ACC112 (cell line): ENCODE results near the gene G6PC3.

ENCODE experiments used
- H2AFZ ChIP-seq: fragments of 200-600 bp; sonication (generic); one replicate; pipeline ENCODE4 v1.6.0; 2017; ENCODE audit warnings: antibody characterized with exemption, low read length; ENCODE audit not compliant: unreplicated experiment
- H3K27ac ChIP-seq: fragments of 200-600 bp; sonication (generic); 2 replicates; pipeline ENCODE4 v1.5.1; 2014; ENCODE audit warnings: low read depth, mild to moderate bottlenecking, antibody characterized with exemption, low read length, moderate library complexity
- H3K27me3 ChIP-seq: fragments of 200-600 bp; sonication (generic); 2 replicates; pipeline ENCODE4 v1.6.1; 2014; ENCODE audit warnings: mild to moderate bottlenecking, antibody characterized with exemption, low read length, moderate library complexity, mixed read lengths; ENCODE audit not compliant: insufficient read depth
- H3K36me3 ChIP-seq: fragments of 200-600 bp; sonication (generic); 2 replicates; pipeline ENCODE4 v1.6.1; 2016; ENCODE audit warnings: mild to moderate bottlenecking, antibody characterized with exemption, low read length, moderate library complexity, mixed read lengths; ENCODE audit not compliant: insufficient read depth
- H3K4me1 ChIP-seq: fragments of 200-600 bp; sonication (generic); one replicate; pipeline ENCODE4 v1.6.1; 2016; ENCODE audit warnings: low read length, mixed read lengths; ENCODE audit not compliant: insufficient read depth, unreplicated experiment, control insufficient read depth
- H3K4me3 ChIP-seq: fragments of 200-600 bp; sonication (generic); 2 replicates; pipeline ENCODE4 v1.5.1; 2014; ENCODE audit warnings: mild to moderate bottlenecking, low read depth, low read length
- H3K79me2 ChIP-seq: fragments of 200-600 bp; sonication (generic); one replicate; pipeline ENCODE4 v1.6.0; 2016; ENCODE audit warnings: low read length; ENCODE audit not compliant: control insufficient read depth, unreplicated experiment, insufficient read depth

The G6PC3 gene

GRCh38 chr17:44084921-44085320, 14.4 kb downstream of the G6PC3 start:
- no peaks in the 10 kb centered on the region for H3K79me2 ChIP-seq
- peaks cover 30% of the 10 kb centered on the region for H3K4me1 ChIP-seq
- H3K27me3 ChIP-seq = no peaks in the 10 kb centered on the region
- H3K27ac ChIP-seq = no peak overlapping the region
- H3K4me3 ChIP-seq = no peak overlapping the region
- H2AFZ ChIP-seq = no peak overlapping the region
- no peaks in the 10 kb centered on the region for H3K36me3 ChIP-seq

GRCh38 chr17:44085908-44086307, 15.4 kb downstream of the G6PC3 start:
- Histone ChIP-seq H3K79me2 (no peaks in the 10 kb centered on the region), H3K4me1 (peaks cover 30% of the 10 kb centered on the region), H2AFZ (no peak overlapping the region), H3K27me3 (no peaks in the 10 kb centered on the region), H3K4me3 (no peak overlapping the region), H3K27ac (peak overlapping the region; percentile 77; the same call in 1 of the 2 replicates), H3K36me3 (no peaks in the 10 kb centered on the region)

GRCh38 chr17:44086364-44087311, 16.1 kb downstream of the G6PC3 start:
- no peaks in the 10 kb centered on the region for H3K79me2 ChIP-seq
- peak overlapping the region; percentile 77 for H3K27ac ChIP-seq
- H3K36me3 ChIP-seq = no peaks in the 10 kb centered on the region
- peaks cover 28% of the 10 kb centered on the region for H3K4me1 ChIP-seq
- no peaks in the 10 kb centered on the region for H3K27me3 ChIP-seq
- H2AFZ ChIP-seq = no peak overlapping the region
- H3K4me3 ChIP-seq = peak overlapping the region; percentile 43

GRCh38 chr17:44087319-44087718, 16.8 kb downstream of the G6PC3 start:
- Histone ChIP-seq H3K27ac (peak overlapping the region; percentile 76), H3K27me3 (no peaks in the 10 kb centered on the region), H3K4me3 (peak overlapping the region; percentile 43; the same call in 1 of the 2 replicates), H2AFZ (no peak overlapping the region), H3K4me1 (peaks cover 21% of the 10 kb centered on the region), H3K79me2 (no peaks in the 10 kb centered on the region), H3K36me3 (no peaks in the 10 kb centered on the region)

GRCh38 chr17:44088254-44088653, 17.7 kb downstream of the G6PC3 start:
- H3K27me3 ChIP-seq = no peaks in the 10 kb centered on the region
- H2AFZ ChIP-seq = no peak overlapping the region
- peaks cover 16% of the 10 kb centered on the region for H3K4me1 ChIP-seq
- H3K36me3 ChIP-seq = no peaks in the 10 kb centered on the region
- H3K27ac ChIP-seq = no peak overlapping the region
- H3K4me3 ChIP-seq = no peak overlapping the region
- no peaks in the 10 kb centered on the region for H3K79me2 ChIP-seq

- no peak overlapping the region for H2AFZ ChIP-seq
- no peaks in the 10 kb centered on the region for H3K27me3 ChIP-seq
- H3K4me1 ChIP-seq = peaks cover 25% of the 10 kb centered on the region
- H3K36me3 ChIP-seq = no peaks in the 10 kb centered on the region
- H3K27ac ChIP-seq = no peak overlapping the region
- no peaks in the 10 kb centered on the region for H3K79me2 ChIP-seq
- no peak overlapping the region for H3K4me3 ChIP-seq
Measured at GRCh38 chr17:44091200-44091997, 20.9 kb downstream of the G6PC3 start.

- Histone ChIP-seq H3K4me3 (no peak overlapping the region), H2AFZ (no peak overlapping the region), H3K27ac (no peak overlapping the region), H3K36me3 (no peaks in the 10 kb centered on the region), H3K79me2 (no peaks in the 10 kb centered on the region), H3K27me3 (no peaks in the 10 kb centered on the region), H3K4me1 (peaks cover 20% of the 10 kb centered on the region)
Measured at GRCh38 chr17:44092051-44092450, 21.5 kb downstream of the G6PC3 start.

GRCh38 chr17:44093231-44093900, 22.8 kb downstream of the G6PC3 start:
- Histone ChIP-seq H3K4me1 (peaks cover 15% of the 10 kb centered on the region), H3K27me3 (no peaks in the 10 kb centered on the region), H3K79me2 (no peaks in the 10 kb centered on the region), H3K4me3 (no peak overlapping the region), H3K27ac (no peak overlapping the region), H3K36me3 (no peaks in the 10 kb centered on the region), H2AFZ (no peak overlapping the region)

- H2AFZ ChIP-seq = peak overlapping the region; percentile 34
Measured at GRCh38 chr17:44094701-44095387, 24.3 kb downstream of the G6PC3 start.

GRCh38 chr17:44095388-44095646, 24.8 kb downstream of the G6PC3 start:
- Histone ChIP-seq H2AFZ (peak overlapping the region; percentile 34), H3K4me3 (peak overlapping the region; percentile 54)

More at GRCh38 chr17:44094701-44095387, 24.3 kb downstream of the G6PC3 start:
- Histone ChIP-seq H3K36me3 (no peaks in the 10 kb centered on the region), H3K4me3 (peak overlapping the region; percentile 54), H3K27ac (peak overlapping the region; percentile 95), H3K79me2 (no peaks in the 10 kb centered on the region), H3K4me1 (peaks cover 15% of the 10 kb centered on the region), H3K27me3 (no peaks in the 10 kb centered on the region)

More at GRCh38 chr17:44095388-44095646, 24.8 kb downstream of the G6PC3 start:
- Histone ChIP-seq H3K4me1 (peaks cover 15% of the 10 kb centered on the region), H3K36me3 (no peaks in the 10 kb centered on the region), H3K79me2 (no peaks in the 10 kb centered on the region), H3K27me3 (no peaks in the 10 kb centered on the region), H3K27ac (peak overlapping the region; percentile 95)
